Measurements from ENCODE around the gene GPR78. TPM values are rescaled to one million over a fixed set of nuclear protein-coding genes. Genes with fewer than 3 reads are reported as not detected.
"Not testable (repeated sequence)": the region's sequence is repeated elsewhere in the genome, so short reads cannot be mapped to it uniquely, and the experiment has no call there.

Gene GPR78
- total RNA-seq, 1 donor from 2014 or later, result not detected

DNA sequence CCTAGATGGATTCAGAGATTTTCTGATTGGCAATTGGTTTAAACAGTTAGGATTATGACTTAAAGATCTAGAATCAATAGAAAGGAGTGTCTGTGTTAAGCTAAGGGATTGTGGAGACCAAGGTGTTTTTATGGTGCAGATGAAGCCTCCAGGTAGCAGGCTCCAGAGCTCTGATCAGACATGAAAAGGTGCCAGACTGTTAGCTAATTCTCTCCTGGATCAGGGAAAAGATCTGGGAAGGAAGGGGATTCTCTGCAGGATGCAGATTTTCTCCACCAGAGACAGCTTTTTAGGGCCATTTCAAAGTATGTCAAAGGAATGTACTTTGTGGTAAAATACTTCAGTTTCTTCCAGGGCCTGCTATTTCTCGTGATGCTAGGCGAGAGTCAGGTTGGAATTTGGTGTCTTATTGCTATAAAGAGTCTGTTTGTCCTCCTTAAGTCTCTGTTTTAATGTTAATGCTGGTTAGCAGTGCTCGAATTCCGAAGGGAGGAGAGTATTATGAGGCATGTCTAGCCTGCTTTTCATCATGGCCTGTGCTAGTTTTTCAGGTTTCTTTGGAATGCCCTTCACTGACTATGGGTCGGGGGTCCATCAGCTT lies 12.0 kb upstream of the GPR78 start:
- DNase-seq, result no peak

DNA sequence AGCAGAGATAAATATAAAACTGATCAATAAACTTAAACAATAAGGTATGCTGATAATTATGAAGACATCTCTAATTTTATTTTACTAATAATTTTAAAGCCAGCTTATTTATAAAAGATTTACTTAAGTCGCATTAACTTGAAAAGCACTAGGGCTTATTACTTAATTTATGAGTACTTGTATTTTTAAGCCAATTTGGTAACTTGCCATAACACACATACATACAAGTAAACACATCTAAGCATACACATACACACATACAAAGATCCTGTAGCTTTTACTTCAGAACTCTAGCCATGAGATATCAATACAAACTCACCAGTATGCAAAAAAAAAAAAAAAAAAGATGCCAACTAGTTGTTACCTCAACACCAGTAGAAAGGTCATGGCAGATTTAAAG lies 10.0 kb upstream of the GPR78 start:
- DNase-seq, result no peak

DNA sequence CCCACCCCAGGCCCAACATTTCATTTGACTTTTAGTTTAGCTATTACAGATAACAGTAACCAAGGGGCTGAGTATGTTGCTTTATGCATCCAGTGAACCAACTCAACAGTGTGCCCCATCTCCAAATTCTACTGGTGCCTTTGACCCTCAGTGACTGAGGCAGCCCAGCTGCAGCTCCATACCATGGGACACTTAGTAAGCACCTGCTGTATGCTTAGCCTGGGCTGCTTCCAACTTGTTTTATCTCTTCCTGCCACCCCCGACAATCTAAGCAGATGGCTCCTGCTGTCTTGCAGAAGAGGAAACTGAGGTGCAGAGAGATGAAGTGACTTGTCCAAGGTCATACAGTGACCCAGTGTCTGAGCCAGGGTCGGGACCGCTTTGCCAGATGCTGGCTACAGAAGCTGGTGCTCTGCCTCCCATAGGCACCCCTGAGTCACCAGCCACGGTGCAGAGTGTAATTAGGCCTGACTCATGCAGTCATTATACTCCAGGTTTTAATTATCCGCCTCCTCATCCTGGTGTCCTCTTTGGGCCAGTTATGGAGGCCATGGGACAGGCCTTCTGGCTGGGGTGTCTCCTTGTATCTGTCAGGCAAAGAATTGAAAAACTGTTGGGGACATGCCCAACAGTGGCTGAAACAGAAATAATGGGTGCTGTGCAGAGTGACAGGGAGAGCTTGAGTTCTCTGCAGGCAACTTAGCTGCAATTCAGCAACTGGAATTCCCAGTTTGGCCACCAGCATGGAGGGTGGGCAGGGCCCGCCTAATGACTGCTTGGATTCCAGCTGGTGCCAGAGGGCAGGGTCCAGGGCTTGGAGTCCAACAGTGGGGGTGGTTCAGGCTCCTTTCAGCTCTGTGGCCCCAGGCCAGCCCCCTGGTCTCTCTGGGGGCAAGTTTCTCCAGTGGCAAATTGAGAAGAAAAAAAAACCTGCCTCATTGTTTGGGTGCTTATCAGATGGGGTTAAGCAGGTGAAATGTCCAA lies 8.2 kb upstream of the GPR78 start:
- DNase-seq, result no peak

DNA sequence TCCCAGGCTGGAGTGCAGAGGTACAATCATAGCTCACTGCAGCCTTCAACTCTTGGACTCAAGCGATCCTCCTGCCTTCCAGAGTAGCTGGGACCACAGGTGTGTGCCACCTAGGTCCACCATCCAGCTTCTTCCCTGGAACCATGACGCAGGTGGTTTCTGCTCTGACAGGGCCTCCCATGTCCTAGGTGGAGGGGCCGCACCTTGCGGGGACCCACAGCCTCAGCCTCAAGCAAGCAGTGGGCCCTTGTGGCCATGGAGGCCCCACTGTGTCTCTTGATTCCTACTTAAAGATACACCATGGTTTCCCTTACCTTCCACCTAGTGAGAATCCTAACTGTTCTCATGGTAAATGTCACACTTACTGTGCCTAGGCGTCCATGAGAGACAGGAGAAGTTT lies 6.9 kb upstream of the GPR78 start:
- DNase-seq, result no peak

DNA sequence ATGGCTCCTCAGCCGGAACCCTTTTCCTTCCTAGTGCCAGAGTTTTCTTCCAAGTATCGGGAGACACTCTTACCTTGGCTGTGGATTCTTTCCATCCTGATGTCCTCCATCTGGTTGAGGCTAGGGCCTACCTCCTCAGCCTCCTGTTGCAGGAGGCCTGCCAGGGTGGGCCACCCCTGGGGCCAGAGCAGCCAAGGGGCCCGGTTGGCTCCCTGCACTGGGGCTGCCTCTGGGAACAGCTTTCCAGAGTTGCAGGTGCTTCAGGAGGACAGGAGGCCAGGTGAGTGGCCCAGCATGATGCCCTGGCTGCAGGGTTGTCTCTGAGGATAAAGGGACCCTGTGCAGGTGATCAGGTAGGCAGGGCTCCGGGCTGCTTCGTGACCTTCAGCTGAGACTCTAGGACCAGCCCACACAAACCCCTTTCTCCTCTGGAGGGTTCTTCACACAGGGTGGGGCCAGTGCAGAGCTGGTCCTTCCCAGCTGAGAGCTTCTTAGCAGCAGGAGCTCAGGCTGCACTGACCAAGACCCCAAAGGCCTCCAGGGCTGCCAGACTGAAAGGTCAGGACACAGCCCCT lies 5.3 kb upstream of the GPR78 start:
- DNase-seq, result no peak

DNA sequence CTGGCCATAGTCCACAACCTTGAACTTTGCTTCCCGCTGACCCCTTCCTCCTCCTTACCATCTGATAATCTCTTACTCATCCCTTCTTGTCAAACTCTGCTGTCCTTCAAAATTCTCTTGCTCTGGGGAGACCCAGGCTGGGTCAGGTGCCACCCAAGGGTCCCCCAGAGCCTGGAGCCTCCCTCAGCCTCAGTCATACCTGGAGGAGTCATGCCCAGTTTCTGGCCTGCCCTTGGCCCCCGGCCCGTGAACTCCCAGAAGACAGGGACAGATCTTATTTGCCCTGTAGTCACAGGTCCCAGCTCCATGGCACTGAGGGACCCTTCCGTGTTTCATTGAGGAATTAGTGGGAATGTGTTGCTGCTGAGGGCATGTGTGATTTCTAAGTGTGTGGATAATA lies 4.7 kb upstream of the GPR78 start:
- no peak for DNase-seq

DNA sequence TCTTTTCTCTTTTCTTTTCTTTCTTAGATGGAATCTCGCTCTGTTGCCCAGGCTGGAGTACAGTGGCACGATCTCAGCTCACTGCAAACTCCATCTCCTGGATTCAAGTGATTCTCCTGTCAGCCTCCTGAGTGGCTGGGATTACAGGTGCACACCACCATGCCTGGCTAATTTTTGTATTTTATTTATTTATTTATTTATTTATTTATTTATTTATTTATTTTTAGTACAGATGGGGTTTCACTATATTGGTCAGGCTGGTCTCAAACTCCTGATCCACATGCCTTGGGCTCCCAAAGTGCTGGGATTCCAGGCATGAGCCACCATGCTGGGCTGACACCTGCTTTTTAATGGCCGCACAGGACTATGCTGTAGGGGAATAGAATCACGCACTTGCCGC lies 3.6 kb upstream of the GPR78 start:
- DNase-seq, result not testable (repeated sequence)

DNA sequence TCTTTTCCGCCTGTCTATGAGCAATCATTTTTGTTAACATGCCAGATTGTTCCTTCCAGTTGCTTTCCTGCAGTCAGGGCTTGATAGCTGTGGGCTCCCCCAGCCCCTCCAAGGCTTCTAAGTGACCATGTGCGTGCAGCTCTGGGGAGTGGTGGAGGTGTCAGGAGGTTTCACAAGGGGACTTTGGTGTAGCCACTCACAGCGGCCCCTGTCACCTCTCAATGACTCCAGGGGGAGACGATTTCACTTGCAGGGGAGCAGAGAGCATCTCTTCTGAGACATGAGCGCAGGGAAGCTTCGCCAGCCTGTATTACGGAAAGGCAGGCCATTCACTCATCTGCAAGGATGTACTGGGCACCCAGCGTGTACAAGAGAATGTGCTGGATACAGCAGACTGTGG lies 3.1 kb upstream of the GPR78 start:
- DNase-seq, result no peak

DNA sequence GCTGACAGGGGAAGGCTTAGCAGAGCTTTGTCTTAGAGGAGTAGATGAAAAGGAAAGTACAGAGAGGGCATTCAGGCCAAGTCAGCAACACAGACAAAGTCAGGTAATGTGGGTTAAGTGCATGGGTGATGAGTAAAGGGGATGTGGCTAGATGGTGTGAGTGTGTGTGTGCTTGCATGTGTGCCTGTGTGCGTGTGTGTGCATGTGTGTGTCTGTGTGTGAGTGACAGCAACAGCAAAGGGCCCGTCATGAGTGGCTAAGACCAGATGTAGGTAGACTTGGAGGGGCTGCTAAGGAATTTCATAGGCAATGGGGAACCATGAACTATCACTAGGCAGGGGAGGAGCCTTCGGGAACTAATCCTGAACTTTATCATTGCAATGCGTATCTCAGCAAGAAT lies 2.2 kb upstream of the GPR78 start:
- DNase-seq, result no peak

DNA sequence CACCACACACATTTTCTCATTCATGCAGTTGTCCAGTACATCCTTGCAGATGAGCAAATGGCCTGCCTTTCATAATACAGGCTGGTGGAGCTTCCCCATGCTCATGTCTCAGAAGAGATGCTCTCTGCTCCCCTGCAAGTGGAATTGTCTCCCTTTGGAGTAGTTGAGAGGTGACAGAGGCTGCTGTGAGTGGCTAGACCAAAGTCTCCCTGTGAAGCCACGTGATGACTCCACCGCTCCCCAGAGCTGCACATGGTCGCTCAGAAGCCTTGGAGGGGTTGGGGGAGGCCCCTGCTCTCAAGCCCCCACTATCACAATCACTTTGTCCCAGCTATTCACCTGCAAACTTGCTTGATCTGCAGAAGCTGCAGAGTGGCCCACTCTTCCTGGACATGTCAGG lies 1.5 kb upstream of the GPR78 start:
- DNase-seq, result no peak

DNA sequence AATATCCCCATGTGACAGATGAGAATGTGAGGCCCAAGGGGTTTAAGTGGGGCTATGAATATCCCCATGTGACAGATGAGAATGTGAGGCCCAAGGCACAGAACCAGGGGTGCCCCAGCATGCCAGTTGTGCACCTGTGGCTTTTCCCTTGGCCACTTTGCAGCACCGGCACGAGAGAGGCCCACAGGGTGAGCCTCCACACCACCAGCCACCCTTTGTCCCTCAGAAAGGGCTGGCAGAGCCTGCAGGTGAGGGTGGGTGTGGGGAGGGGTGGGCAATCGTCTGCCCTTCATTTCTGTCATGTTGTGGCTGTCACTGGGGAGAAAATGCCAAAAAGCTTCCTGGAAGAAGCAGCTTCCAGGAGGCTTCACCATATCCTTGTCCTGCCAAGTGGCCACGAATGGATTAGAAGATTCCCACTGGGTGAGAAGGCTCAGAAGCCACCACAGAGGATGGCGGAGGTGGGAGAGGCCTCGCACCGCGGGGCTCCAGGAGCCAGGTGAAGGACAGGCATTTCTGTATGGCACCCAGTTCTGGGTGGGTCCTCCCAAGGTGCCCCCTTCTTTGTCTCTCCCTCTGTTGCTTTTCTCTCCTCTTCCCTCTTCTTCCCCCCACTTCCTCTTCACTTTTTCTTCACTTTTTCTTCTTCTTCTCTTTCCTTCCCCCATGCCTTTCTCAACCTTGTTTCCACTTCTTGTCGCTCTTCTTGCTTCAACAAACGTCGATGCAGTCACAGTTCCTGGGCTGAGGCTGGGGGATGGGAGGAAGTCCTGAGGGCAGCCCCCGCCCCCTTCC lies 469 bp upstream of the GPR78 start:
- no peak for DNase-seq

DNA sequence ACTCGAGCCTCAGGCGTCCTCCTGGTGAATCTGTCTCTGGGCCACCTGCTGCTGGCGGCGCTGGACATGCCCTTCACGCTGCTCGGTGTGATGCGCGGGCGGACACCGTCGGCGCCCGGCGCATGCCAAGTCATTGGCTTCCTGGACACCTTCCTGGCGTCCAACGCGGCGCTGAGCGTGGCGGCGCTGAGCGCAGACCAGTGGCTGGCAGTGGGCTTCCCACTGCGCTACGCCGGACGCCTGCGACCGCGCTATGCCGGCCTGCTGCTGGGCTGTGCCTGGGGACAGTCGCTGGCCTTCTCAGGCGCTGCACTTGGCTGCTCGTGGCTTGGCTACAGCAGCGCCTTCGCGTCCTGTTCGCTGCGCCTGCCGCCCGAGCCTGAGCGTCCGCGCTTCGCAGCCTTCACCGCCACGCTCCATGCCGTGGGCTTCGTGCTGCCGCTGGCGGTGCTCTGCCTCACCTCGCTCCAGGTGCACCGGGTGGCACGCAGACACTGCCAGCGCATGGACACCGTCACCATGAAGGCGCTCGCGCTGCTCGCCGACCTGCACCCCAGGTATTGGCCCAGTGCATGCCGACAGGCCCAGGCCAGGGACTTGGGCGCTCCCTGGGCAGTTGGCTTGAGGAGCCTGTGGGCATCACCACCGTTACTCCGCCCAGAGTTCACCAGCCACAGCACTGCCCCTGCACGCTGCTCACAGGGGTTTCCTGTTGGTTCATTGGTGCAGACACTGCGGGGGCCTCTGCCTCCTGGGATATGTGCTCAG lies 1.1 kb downstream of the GPR78 start:
- DNase-seq, result no peak

DNA sequence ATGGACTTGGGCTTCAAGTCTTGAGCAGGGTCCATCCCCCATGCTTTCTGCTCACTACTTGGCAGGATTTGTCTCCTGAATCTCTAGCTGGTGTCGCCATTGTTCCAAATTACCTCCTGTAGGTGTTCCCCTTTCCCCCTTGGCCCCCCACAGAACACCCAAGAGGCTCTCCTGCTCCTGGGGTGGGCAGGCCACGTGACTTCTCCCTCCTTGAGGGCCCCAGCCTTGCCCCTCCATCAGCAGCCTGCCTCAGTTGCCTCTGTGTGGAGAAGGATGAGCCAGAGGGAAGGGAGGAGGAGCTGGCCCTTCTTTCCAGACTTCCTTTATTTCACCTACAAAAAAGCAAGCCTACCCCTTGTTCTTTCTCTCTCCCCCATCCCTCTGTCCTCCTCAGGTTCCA lies 1.8 kb downstream of the GPR78 start:
- DNase-seq, result no peak

DNA sequence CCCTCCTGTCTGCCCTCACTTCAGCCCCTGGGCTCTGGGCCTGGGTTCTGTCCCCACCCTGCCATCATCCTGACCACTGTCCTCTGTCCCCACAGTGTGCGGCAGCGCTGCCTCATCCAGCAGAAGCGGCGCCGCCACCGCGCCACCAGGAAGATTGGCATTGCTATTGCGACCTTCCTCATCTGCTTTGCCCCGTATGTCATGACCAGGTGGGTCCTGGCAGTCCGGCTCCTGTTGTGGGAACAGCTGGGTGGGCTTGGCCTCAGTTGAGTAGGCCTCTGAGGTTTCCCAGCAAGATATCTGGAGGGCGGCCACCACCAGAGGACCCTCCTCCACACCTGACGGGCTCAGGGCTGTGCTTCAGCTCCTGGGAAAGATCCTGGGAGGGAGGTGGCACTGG lies 2.2 kb downstream of the GPR78 start:
- no peak for DNase-seq

DNA sequence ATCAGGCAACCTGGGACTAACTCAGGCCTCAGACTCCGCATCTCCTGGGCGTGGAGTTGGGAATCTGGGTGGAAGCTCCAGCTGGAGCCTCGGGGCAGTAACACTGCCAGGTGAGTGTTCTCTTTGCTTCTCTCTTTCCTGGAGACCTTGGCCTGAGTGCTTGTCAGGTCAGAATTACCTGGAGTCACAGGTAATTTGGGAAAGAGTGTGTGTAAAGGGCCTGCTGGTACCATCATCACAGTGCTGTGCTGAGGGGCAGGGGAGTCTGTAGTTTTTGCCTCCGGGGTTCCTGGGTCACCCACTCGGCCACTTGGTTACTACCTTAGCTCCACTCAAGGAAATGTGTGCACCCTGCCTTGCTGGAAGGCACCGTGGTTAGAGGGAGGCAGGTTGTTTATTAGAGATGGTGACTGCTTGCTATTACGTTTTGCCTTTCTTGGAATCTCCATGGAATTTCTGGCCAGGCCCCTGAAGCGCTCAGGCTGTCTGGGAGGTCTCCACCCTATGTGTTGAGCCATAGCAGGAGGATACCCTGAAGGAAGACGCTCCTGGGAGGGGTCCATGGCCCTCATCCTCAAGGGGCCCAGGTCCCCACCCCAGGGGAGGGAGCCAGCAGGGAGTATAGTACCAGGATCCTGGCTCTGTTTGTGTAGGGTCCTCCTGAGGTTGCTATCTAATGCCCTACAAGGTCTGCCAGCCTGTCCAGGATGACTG lies 2.9 kb downstream of the GPR78 start:
- no peak for DNase-seq

DNA sequence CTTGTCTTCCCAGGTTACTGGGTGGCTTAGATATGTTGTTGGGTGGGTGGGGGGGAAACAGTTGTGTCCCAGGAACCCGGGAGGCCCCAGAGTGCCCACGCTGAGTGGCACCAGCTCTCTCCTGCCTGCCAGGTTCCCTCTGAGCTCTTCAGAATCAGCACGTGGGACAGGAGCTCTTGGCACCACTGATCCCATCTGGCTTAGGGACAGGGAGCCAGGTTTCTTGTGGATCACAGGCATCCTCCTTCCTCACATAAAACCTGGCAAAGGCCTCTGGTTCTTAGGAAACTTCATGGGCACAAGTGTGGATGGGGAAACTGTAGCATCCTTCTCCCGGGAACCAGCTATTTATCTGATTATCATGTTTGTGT lies 3.4 kb downstream of the GPR78 start:
- DNase-seq, result no peak

DNA sequence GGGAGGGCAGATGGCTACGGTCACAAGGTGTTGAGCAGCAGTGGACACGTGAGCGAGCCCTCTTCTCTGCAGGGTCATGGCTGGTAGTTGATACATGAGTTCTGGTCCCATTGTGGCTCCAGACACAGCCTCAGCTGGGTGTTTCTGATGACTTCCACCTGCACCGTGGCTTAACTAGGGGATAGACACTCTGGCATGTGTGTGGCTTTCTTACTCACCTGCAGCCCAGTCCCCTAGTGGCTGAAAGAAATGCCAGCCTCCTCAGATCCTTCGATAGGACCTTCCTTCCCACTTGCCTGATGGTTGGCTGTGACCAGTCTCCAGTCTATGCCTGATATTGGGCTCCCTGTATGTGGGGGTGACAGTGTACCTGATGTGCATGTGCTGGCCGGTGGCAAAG lies 5.0 kb downstream of the GPR78 start:
- DNase-seq, result no peak

DNA sequence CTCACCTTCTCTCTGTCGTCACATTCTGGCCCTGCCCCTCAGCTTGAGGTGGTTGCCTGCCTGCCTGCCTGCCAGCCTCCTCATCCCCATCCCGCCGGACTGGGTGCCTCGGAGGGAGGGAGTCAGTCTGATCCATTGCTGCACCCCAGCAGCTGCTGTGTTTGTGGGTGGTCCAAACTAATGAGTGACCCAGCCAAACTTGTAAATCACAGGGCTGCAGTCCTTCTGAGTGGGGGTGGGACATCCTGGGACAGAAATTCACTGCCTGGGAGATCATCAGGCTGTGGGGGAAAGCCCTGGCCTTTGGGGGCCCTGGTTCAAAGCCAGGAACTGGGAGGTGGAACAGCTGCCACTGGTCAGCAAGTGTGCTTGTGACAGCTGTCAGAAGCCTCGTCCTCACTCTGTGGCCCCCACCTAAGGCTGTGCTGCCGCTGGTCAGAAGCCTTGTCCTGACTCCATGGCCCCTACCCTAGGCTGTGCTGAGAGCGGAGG lies 5.6 kb downstream of the GPR78 start:
- DNase-seq, result no peak

DNA sequence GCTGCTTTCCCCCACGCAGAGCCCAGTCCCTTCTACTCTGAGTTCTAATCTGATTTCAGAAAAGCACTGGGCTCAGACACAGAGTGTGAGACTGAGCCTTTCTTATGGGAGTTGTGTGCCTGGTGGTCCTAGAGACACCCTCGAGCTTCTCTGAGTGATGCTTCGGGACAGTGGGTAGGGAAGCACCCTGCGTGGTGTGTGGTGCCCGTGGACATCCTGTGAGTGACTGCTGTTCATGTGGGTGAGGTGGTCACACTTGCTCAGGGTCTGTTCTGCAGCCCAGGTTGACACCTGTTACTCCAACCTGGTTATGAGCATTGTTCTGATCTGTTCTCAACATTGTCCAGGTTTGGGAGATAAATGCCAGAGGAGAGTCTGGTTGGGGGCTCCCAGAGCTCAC lies 6.1 kb downstream of the GPR78 start:
- no peak for DNase-seq

DNA sequence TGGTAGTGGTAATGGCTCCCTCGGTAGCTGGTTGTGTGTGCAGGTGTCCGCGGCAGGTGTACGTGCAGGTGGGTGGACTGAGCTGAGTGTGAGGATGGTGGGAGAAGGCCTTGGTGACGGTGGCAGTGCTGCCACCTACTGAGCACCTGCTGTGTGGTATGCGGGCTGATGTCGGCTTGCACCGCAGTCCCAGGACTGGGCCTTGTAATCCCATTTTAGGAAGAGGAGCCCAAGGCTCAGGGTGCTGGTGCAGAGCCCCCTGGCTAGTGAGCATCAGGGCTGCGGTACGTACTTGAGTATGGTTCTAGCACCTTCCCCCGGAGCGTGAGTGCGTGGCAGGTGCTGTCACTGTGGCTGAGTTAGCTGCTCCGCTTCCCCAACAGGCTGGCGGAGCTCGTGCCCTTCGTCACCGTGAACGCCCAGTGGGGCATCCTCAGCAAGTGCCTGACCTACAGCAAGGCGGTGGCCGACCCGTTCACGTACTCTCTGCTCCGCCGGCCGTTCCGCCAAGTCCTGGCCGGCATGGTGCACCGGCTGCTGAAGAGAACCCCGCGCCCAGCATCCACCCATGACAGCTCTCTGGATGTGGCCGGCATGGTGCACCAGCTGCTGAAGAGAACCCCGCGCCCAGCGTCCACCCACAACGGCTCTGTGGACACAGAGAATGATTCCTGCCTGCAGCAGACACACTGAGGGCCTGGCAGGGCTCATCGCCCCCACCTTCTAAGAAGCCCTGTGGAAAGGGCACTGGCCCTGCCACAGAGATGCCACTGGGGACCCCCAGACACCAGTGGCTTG lies 6.7 kb downstream of the GPR78 start:
- DNase-seq, result no peak

Measured in dermis blood vessel endothelial cell (primary cell).